ENCODE measurements around the gene SH3BGR.
"Not testable (repeated sequence)": the region's sequence is repeated elsewhere in the genome, so short reads cannot be mapped to it uniquely, and the experiment has no call there.

GRCh38 chr21:39540367-39540766 is 88.6 kb downstream of the SH3BGR start:
- TF ChIP-seq, protein P1, sequence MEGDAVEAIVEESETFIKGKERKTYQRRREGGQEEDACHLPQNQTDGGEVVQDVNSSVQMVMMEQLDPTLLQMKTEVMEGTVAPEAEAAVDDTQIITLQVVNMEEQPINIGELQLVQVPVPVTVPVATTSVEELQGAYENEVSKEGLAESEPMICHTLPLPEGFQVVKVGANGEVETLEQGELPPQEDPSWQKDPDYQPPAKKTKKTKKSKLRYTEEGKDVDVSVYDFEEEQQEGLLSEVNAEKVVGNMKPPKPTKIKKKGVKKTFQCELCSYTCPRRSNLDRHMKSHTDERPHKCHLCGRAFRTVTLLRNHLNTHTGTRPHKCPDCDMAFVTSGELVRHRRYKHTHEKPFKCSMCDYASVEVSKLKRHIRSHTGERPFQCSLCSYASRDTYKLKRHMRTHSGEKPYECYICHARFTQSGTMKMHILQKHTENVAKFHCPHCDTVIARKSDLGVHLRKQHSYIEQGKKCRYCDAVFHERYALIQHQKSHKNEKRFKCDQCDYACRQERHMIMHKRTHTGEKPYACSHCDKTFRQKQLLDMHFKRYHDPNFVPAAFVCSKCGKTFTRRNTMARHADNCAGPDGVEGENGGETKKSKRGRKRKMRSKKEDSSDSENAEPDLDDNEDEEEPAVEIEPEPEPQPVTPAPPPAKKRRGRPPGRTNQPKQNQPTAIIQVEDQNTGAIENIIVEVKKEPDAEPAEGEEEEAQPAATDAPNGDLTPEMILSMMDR (conservative IDR thresholded peaks at IDR 0.05 in 1 of 2, IDR thresholded peaks at IDR 0.05 in 1 of 2; ENCODE audit: low read depth in 1 of 2, low read length in 2 of 2), result not testable (repeated sequence)
- not testable (repeated sequence) for TF ChIP-seq EZH2 (IDR thresholded peaks at IDR 0.05; ENCODE audit: low read length, missing control alignments)

Data from fibroblast of lung (primary cell).